Measurements from ENCODE around the gene SAMD7.

The SAMD7 gene

GRCh38 chr3:169939320-169939719 is 27.9 kb downstream of the SAMD7 start:
- no peaks in the 10 kb centered on the region for H3K9me3 ChIP-seq (ENCODE audit: insufficient read depth, low read length, severe bottlenecking)
- H3K27ac ChIP-seq (ENCODE audit: low read length) = no peak overlapping the region
- no peaks in the 10 kb centered on the region for H3K79me2 ChIP-seq (ENCODE audit: insufficient read depth, low read length)
- TF ChIP-seq CTCF (IDR thresholded peaks at IDR 0.05; ENCODE audit: borderline replicate concordance, extremely low read depth, low read length, poor library complexity, severe bottlenecking) = no peak
- TF ChIP-seq EZH2 (IDR thresholded peaks at IDR 0.05; ENCODE audit: borderline replicate concordance, low read depth, low read length, severe bottlenecking) = no peak
- no peak overlapping the region for H2AFZ ChIP-seq (ENCODE audit: low read depth, low read length)
- ATAC-seq (ENCODE audit: insufficient read depth, low read depth) = no peak
- H3K4me3 ChIP-seq (ENCODE audit: low read depth in 1 of 2, low read length in 2 of 2) = no peak overlapping the region
- H3K9ac ChIP-seq (ENCODE audit: low read depth, low read length) = no peak overlapping the region
- no peak for DNase-seq
- H3K36me3 ChIP-seq (ENCODE audit: insufficient read depth, low read length) = no peaks in the 10 kb centered on the region
- H3K4me1 ChIP-seq (ENCODE audit: insufficient read depth, low read length) = no peaks in the 10 kb centered on the region
- peaks cover 17% of the 10 kb centered on the region for H3K27me3 ChIP-seq (ENCODE audit: insufficient read depth, low read length, poor library complexity)
- no peak overlapping the region for H3K4me2 ChIP-seq (ENCODE audit: insufficient read depth, low read length)
- no peaks in the 10 kb centered on the region for H4K20me1 ChIP-seq (ENCODE audit: insufficient read depth, low read length)

DNA sequence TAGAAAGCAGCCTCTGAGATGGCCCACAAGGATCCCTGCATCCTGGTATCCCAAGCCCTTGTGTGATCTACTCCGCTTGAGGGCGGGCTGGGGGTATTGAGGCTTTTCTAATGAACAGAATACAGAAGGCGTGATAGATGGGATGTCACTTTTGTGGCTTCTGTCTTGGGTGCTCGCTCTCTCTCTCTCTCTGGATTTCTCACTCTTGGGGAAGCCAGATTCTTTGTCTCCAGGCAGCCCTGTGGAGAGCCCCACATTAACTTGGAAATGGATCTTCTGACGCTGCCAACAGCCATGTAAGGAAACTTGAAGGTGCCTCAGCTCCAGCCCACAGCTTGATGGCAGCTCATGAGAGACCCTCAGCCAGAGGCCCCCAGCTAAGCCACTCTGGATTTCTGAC is 28.4 kb downstream of the SAMD7 start:
- H3K36me3 ChIP-seq (ENCODE audit: insufficient read depth, low read length) = no peaks in the 10 kb centered on the region
- H3K4me1 ChIP-seq (ENCODE audit: insufficient read depth, low read length) = no peaks in the 10 kb centered on the region
- no peak for TF ChIP-seq EZH2 (IDR thresholded peaks at IDR 0.05; ENCODE audit: borderline replicate concordance, low read depth, low read length, severe bottlenecking)
- no peak for TF ChIP-seq CTCF (IDR thresholded peaks at IDR 0.05; ENCODE audit: borderline replicate concordance, extremely low read depth, low read length, poor library complexity, severe bottlenecking)
- no peak overlapping the region for H3K4me2 ChIP-seq (ENCODE audit: insufficient read depth, low read length)
- DNase-seq (no peak), ATAC-seq (ENCODE audit: insufficient read depth, low read depth) (no peak)
- H3K9me3 ChIP-seq (ENCODE audit: insufficient read depth, low read length, severe bottlenecking) = no peaks in the 10 kb centered on the region
- no peak overlapping the region for H3K9ac ChIP-seq (ENCODE audit: low read depth, low read length)
- H3K27me3 ChIP-seq (ENCODE audit: insufficient read depth, low read length, poor library complexity) = peaks cover 15% of the 10 kb centered on the region
- no peak overlapping the region for H3K27ac ChIP-seq (ENCODE audit: low read length)
- H3K4me3 ChIP-seq (ENCODE audit: low read depth in 1 of 2, low read length in 2 of 2) = no peak overlapping the region
- H4K20me1 ChIP-seq (ENCODE audit: insufficient read depth, low read length) = no peaks in the 10 kb centered on the region
- no peak overlapping the region for H2AFZ ChIP-seq (ENCODE audit: low read depth, low read length)
- no peaks in the 10 kb centered on the region for H3K79me2 ChIP-seq (ENCODE audit: insufficient read depth, low read length)

GRCh38 chr3:169940470-169941181 is 29.3 kb downstream of the SAMD7 start:
- no peak overlapping the region for H3K27ac ChIP-seq (ENCODE audit: low read length)
- no peak overlapping the region for H2AFZ ChIP-seq (ENCODE audit: low read depth, low read length)
- H3K4me1 ChIP-seq (ENCODE audit: insufficient read depth, low read length) = no peaks in the 10 kb centered on the region

More at GRCh38 chr3:169940470-169941181, 29.3 kb downstream of the SAMD7 start:
- Histone ChIP-seq H3K9me3 (ENCODE audit: insufficient read depth, low read length, severe bottlenecking) (no peaks in the 10 kb centered on the region), H3K4me3 (ENCODE audit: low read depth in 1 of 2, low read length in 2 of 2) (no peak overlapping the region), H3K79me2 (ENCODE audit: insufficient read depth, low read length) (no peaks in the 10 kb centered on the region), H3K27me3 (ENCODE audit: insufficient read depth, low read length, poor library complexity) (peaks cover 8% of the 10 kb centered on the region), H4K20me1 (ENCODE audit: insufficient read depth, low read length) (no peaks in the 10 kb centered on the region), H3K4me2 (ENCODE audit: insufficient read depth, low read length) (no peak overlapping the region), H3K9ac (ENCODE audit: low read depth, low read length) (no peak overlapping the region), H3K36me3 (ENCODE audit: insufficient read depth, low read length) (no peaks in the 10 kb centered on the region)
- no peak for DNase-seq
- no peak for TF ChIP-seq EZH2 (IDR thresholded peaks at IDR 0.05; ENCODE audit: borderline replicate concordance, low read depth, low read length, severe bottlenecking)
- TF ChIP-seq CTCF (IDR thresholded peaks at IDR 0.05; ENCODE audit: borderline replicate concordance, extremely low read depth, low read length, poor library complexity, severe bottlenecking) = no peak
- no peak for ATAC-seq (ENCODE audit: insufficient read depth, low read depth)

Data from DND-41 (cell line).